Panc1 (cell line): ENCODE data around the gene CCL20. TPM values are rescaled to one million over a fixed set of nuclear protein-coding genes. Genes with fewer than 3 reads are reported as not detected.

Experiments used
- ATAC-seq: fragments of 200-7000 bp; cut with Tn5 transposase; 2 replicates; pipeline ENCODE4 v1.9.1; 2020; ENCODE audit warnings: mild to moderate bottlenecking, moderate library complexity
- BruUV-seq: library from RNA; stranded (reverse); fragments of 400-500 nt; replicated peaks from 2 replicates; lab custom pipeline; 2021; lab: Mats Ljungman, UMichigan
- CTCF ChIA-PET: fragments of 300-600 bp; sonication (Branson Sonifier 250); formaldehyde crosslinking; loops from one replicate; lab custom pipeline; 2022; ENCODE audit warnings: antibody characterized with exemption; lab: Charles Lee
- POLR2A ChIA-PET: fragments of 300-600 bp; sonication (Branson Sonifier 250); formaldehyde crosslinking; loops from one replicate; lab custom pipeline; 2022; ENCODE audit warnings: antibody characterized with exemption; lab: Charles Lee
- DNase-seq: peaks from one replicate; pipeline ENCODE4 v3.0.0-alpha.2; 2010; ENCODE audit warnings: low read depth, low spot score
- H3K27ac ChIP-seq: 2 replicates; pipeline ENCODE4 v1.5.1; 2011; ENCODE audit warnings: mild to moderate bottlenecking, low read length, inconsistent platforms
- H3K27me3 ChIP-seq: fragments of 200-500 bp; sonication (Bioruptor generic); 2 replicates; pipeline ENCODE4 v1.6.0; 2014; ENCODE audit warnings: low read length, inconsistent platforms; ENCODE audit not compliant: control insufficient read depth, insufficient read depth
- H3K36me3 ChIP-seq: fragments of 200-500 bp; sonication (Bioruptor generic); 2 replicates; pipeline ENCODE4 v1.5.1; 2014; ENCODE audit warnings: inconsistent platforms, mild to moderate bottlenecking, low read length, moderate library complexity; ENCODE audit not compliant: control insufficient read depth, insufficient read depth
- H3K4me1 ChIP-seq: 2 replicates; pipeline ENCODE4 v1.5.1; 2011; ENCODE audit warnings: inconsistent platforms, mild to moderate bottlenecking, low read length, moderate library complexity; ENCODE audit not compliant: control insufficient read depth, insufficient read depth
- H3K4me3 ChIP-seq, 2 experiments: 2 replicates each; pipeline ENCODE4 v1.5.1; 2011 to 2012; ENCODE audit warnings: low read depth in 2 of 2, low read length in 2 of 2, mild to moderate bottlenecking in 2 of 2, inconsistent platforms in 1 of 2, moderate library complexity in 1 of 2
- H3K9me3 ChIP-seq: fragments of 200-500 bp; sonication (Bioruptor generic); 2 replicates; pipeline ENCODE4 v1.5.1; 2014; ENCODE audit warnings: low read depth, mild to moderate bottlenecking, inconsistent platforms, low read length, moderate library complexity; ENCODE audit not compliant: control insufficient read depth, insufficient read depth
- POLR2AphosphoS5 ChIP-seq: IDR thresholded peaks from 2 replicates; pipeline ENCODE4 v1.6.1; 2012; ENCODE audit warnings: mild to moderate bottlenecking, low read depth, low read length, moderate library complexity
- SIN3A ChIP-seq: IDR thresholded peaks from 2 replicates; pipeline ENCODE4 v1.6.1; 2012; ENCODE audit warnings: low read depth, mild to moderate bottlenecking, low read length, moderate library complexity, borderline replicate concordance; ENCODE audit not compliant: insufficient read depth
- TCF7L2 ChIP-seq: IDR thresholded peaks from 2 replicates; pipeline ENCODE4 v1.6.1; 2011; ENCODE audit warnings: mild to moderate bottlenecking, low read depth, low read length, inconsistent platforms
- in situ Hi-C: cut with HindIII; loops from 2 replicates; pipeline ENCODE4 v1.10.0; 2016; ENCODE audit warnings: low sequenced_read_pairs, low pct_unique_long_range_greater_than_20kb
- intact Hi-C: fragments of 100-400 bp; cut with micrococcal nuclease; formaldehyde crosslinking; loops from one replicate; pipeline ENCODE4 v1.10.0; 2022; ENCODE audit not compliant: unreplicated experiment
- total RNA-seq: library from RNA; stranded (reverse); gene quantifications from one replicate; pipeline ENCODE4 v1.2.1, GENCODE V29; 2021; ENCODE audit not compliant: unreplicated experiment
- TF ChIP-seq, protein P1 (sequence below): fragments of 450-650 bp; IDR thresholded peaks from 2 replicates; pipeline ENCODE4 v1.5.1; 2017; ENCODE audit warnings: mild to moderate bottlenecking
- TF ChIP-seq, protein P2 (sequence below), 2 experiments: IDR thresholded peaks; 2 replicates each; pipeline ENCODE4 v1.6.1; 2011 to 2012; ENCODE audit warnings: low read depth in 2 of 2, control low read depth in 1 of 2, low read length in 1 of 2, mild to moderate bottlenecking in 1 of 2, moderate library complexity in 1 of 2; ENCODE audit not compliant: insufficient read depth in 1 of 2

Gene CCL20
- total RNA-seq, 1 experiment from 2014 or later, result not detected

DNA sequence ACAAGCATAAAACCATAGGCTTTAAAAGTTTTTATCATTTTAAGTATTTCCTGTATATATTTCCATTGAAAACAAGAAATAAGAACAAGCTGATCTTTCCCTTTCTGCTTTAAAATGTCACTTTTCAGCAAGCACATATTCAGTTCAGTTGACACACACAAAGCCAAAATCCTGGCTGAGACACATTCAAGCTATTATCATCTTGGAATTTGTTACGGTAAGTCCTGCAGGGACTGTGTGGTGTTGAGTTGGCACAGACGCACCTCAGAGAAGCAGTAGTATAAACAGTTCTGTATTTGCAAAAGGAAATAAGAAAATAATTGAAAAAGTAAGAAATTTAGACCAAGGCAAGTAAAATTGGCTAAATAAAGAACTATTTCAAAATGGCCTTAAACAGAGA is 47.4 kb downstream of the CCL20 start:
- H3K27ac ChIP-seq, result no peak overlapping the region
- intact Hi-C loops, result no loop called here
- DNase-seq (no peak), ATAC-seq (no peak)
- BruUV-seq, result no TSS peak
- H3K4me3 ChIP-seq, result no peak overlapping the region
- H3K27me3 ChIP-seq, result no peaks in the 10 kb centered on the region
- POLR2A ChIA-PET, result no interaction called here
- no peaks in the 10 kb centered on the region for H3K9me3 ChIP-seq
- CTCF ChIA-PET, result no interaction called here
- TF ChIP-seq SIN3A, result no peak
- TF ChIP-seq, protein P1, sequence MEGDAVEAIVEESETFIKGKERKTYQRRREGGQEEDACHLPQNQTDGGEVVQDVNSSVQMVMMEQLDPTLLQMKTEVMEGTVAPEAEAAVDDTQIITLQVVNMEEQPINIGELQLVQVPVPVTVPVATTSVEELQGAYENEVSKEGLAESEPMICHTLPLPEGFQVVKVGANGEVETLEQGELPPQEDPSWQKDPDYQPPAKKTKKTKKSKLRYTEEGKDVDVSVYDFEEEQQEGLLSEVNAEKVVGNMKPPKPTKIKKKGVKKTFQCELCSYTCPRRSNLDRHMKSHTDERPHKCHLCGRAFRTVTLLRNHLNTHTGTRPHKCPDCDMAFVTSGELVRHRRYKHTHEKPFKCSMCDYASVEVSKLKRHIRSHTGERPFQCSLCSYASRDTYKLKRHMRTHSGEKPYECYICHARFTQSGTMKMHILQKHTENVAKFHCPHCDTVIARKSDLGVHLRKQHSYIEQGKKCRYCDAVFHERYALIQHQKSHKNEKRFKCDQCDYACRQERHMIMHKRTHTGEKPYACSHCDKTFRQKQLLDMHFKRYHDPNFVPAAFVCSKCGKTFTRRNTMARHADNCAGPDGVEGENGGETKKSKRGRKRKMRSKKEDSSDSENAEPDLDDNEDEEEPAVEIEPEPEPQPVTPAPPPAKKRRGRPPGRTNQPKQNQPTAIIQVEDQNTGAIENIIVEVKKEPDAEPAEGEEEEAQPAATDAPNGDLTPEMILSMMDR, result no peak
- TF ChIP-seq, protein P2, sequence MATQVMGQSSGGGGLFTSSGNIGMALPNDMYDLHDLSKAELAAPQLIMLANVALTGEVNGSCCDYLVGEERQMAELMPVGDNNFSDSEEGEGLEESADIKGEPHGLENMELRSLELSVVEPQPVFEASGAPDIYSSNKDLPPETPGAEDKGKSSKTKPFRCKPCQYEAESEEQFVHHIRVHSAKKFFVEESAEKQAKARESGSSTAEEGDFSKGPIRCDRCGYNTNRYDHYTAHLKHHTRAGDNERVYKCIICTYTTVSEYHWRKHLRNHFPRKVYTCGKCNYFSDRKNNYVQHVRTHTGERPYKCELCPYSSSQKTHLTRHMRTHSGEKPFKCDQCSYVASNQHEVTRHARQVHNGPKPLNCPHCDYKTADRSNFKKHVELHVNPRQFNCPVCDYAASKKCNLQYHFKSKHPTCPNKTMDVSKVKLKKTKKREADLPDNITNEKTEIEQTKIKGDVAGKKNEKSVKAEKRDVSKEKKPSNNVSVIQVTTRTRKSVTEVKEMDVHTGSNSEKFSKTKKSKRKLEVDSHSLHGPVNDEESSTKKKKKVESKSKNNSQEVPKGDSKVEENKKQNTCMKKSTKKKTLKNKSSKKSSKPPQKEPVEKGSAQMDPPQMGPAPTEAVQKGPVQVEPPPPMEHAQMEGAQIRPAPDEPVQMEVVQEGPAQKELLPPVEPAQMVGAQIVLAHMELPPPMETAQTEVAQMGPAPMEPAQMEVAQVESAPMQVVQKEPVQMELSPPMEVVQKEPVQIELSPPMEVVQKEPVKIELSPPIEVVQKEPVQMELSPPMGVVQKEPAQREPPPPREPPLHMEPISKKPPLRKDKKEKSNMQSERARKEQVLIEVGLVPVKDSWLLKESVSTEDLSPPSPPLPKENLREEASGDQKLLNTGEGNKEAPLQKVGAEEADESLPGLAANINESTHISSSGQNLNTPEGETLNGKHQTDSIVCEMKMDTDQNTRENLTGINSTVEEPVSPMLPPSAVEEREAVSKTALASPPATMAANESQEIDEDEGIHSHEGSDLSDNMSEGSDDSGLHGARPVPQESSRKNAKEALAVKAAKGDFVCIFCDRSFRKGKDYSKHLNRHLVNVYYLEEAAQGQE (IDR thresholded peaks at IDR 0.05; ENCODE audit: insufficient read depth in 1 of 2, low read depth in 2 of 2, low read length in 1 of 2), result no peak
- no peak for TF ChIP-seq TCF7L2
- H3K36me3 ChIP-seq, result no peaks in the 10 kb centered on the region
- peaks cover 8% of the 10 kb centered on the region for H3K4me1 ChIP-seq
- in situ Hi-C loops, result no loop called here

DNA sequence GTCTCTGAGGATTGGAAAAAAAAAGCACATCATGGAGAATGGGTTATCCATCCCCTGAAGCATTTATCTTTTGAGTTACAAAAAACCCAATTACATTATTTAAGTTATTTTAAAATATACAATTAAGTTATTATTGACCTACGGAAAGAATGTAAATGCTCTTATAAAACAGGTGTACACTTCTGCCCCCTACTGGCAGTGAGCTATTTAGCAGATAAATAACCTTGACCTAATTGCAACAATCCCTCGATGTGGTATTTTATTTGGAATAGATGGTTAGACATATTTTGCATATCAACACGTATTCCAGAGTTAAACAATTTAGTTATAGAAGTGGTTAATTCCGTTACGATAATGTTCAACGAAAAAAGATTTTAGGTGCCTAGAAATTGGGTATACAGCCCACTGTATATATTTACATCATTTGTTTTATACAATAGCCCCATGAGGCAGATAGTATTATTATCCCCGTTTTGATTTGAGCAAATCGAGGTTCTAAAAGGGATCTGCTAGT is 48.6 kb downstream of the CCL20 start:
- CTCF ChIA-PET, result interaction anchor here (0.7 kb wide), 2 partner anchors 204 to 772 kb away, joined by 3 read pairs; no protein-coding TSS in a partner anchor
- ATAC-seq (no peak), DNase-seq (no peak)
- TF ChIP-seq, protein P1, result peak; percentile 76; the same call in 1 of the 2 replicates
- no peak for TF ChIP-seq POLR2AphosphoS5
- Histone ChIP-seq H3K9me3 (no peaks in the 10 kb centered on the region), H3K4me3 (no peak overlapping the region), H3K4me1 (peaks cover 8% of the 10 kb centered on the region), H3K27me3 (no peaks in the 10 kb centered on the region), H3K27ac (no peak overlapping the region), H3K36me3 (no peaks in the 10 kb centered on the region)
- no TSS peak for BruUV-seq
- in situ Hi-C loops, result no loop called here
- POLR2A ChIA-PET, result no interaction called here
- intact Hi-C loops, result no loop called here
